ENCODE measurements around the gene C6orf136.

- no peak for TF ChIP-seq TCF7L2 (IDR thresholded peaks at IDR 0.05; ENCODE audit: low read depth, low read length)
- no peak for TF ChIP-seq CTCF (IDR thresholded peaks at IDR 0.05)
- no peak for TF ChIP-seq POLR2AphosphoS5 (IDR thresholded peaks at IDR 0.05; ENCODE audit: low read depth, low read length)
- no peak for TF ChIP-seq REST (IDR thresholded peaks at IDR 0.05; ENCODE audit: insufficient read depth in 1 of 2, low read depth in 2 of 2, low read length in 1 of 2)
- TF ChIP-seq SIN3A (IDR thresholded peaks at IDR 0.05; ENCODE audit: borderline replicate concordance, insufficient read depth, low read depth, low read length): no peak
Observed at GRCh38 chr6:30599625-30600324, 47.2 kb upstream of the C6orf136 start.
